ENCODE results near the gene FAM180B.

The FAM180B gene

DNA sequence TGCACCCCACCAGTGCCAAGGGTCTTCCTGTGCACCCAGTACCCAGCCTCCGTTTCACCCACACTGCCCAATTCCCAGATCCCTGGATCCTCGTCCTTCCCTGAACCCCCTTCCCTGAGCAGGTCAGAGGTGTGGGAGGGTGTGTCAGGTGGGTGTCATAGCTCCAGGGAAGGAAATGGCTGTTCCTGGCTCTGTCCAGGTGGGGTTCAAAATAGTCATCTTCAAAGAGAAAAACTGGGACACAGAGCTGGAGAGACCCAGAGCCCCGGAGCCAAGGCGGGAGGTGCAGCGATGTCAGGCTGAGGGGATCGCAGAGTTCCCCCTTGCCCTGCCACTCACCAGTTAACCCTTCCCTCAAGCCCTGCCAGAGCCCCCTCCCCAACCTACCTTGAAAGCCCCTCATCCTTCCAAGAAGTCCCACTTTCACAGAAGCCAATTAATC, 7.0 kb downstream of the FAM180B start:
- peak overlapping the region; percentile 97 for H2AFZ ChIP-seq (ENCODE audit: low read depth, low read length)
- H3K27me3 ChIP-seq (ENCODE audit: insufficient read depth, low read length) = no peaks in the 10 kb centered on the region
- no peaks in the 10 kb centered on the region for H3K36me3 ChIP-seq (ENCODE audit: insufficient read depth, low read length)
- peak overlapping the region; percentile 45 for H3K4me3 ChIP-seq (ENCODE audit: low read length)
- H3K9me3 ChIP-seq (ENCODE audit: low read length) = no peaks in the 10 kb centered on the region
- peaks cover 23% of the 10 kb centered on the region for H3K4me1 ChIP-seq (ENCODE audit: insufficient read depth, low read length)

DNA sequence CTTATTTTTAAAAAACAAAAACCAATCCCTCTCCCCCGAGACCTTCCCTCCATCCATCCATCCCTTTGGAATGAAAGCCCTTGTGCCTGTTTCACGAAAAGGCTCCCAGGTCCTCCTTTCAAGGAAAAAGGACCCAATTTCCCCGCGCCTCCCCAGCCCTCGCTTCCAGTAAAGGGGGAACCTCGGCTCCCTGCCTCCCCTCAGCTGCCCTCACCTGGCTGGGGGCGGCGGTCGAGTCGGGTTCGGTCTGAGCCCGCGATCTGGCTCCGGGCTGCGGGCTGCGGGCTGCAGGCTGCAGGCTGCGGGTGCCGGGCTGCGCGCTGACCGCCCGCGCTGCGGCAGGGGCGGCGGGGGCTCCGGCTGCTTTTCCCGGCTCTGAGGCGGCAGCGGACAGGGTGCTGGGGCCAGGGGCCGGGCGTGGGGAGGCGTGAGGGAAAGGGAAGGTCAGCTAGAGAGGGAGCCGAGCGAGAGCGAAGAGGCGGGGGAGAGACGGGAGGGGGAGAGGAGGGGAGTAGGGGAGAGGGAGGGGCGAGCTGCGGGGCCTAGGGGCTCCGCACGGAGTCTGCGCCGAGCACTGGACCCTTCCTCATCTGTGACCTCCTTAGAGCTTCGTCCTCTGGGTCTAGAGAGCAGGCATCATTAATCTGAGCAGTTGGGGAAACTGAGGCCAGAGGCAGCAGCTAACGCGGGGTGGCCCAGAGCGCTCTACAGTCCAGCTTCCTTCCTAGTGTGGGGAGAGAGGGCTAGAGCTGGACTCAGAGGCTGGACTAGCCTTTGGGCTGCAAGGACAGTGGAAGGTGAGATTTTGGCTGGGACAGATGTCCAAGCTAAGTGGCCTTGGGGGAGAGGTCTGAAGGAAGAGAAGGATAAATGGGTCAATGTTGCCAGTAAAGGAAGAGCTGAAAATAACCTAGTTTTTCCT, 7.7 kb downstream of the FAM180B start, which contains the start of gene C1QTNF4:
Gene C1QTNF4, minus strand, starts transcription at position 478 of the 922 bp plus-strand sequence. CDS start 3,601 bp downstream, outside the sequence.
- Histone ChIP-seq H3K27me3 (ENCODE audit: insufficient read depth, low read length) (no peaks in the 10 kb centered on the region), H3K4me3 (ENCODE audit: low read length) (peak within 1 kb of the TSS; percentile 45), H3K9me3 (ENCODE audit: low read length) (no peaks in the 10 kb centered on the region), H2AFZ (ENCODE audit: low read depth, low read length) (peak within 1 kb of the TSS; percentile 97), H3K36me3 (ENCODE audit: insufficient read depth, low read length) (no peaks in the 10 kb centered on the region), H3K4me1 (ENCODE audit: insufficient read depth, low read length) (peaks cover 23% of the 10 kb centered on the region)

DNA sequence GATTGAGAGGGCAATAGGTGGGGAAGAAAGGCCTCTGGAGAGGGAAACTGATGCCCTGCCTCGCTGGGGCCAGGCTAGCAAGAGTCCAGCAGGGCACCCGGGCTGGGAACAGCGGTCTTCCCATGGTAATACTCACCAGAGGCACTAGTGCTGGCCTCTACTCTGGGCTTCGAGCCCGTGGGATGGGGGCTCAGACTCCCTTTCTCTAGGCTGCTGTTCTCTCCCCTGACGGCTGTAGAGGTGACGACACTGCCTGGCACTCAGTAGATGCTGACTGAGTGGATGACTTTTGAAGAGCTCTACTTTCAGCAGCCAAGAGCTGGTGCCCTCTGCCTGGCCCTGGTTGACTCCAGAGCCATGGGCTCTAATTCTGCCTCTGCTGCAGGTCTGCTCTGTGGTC, 8.6 kb downstream of the FAM180B start:
- H3K4me1 ChIP-seq (ENCODE audit: insufficient read depth, low read length) = peaks cover 28% of the 10 kb centered on the region
- no peaks in the 10 kb centered on the region for H3K9me3 ChIP-seq (ENCODE audit: low read length)
- H3K36me3 ChIP-seq (ENCODE audit: insufficient read depth, low read length) = no peaks in the 10 kb centered on the region
- H3K4me3 ChIP-seq (ENCODE audit: low read length) = no peak overlapping the region
- H2AFZ ChIP-seq (ENCODE audit: low read depth, low read length) = no peak overlapping the region
- no peaks in the 10 kb centered on the region for H3K27me3 ChIP-seq (ENCODE audit: insufficient read depth, low read length)

DNA sequence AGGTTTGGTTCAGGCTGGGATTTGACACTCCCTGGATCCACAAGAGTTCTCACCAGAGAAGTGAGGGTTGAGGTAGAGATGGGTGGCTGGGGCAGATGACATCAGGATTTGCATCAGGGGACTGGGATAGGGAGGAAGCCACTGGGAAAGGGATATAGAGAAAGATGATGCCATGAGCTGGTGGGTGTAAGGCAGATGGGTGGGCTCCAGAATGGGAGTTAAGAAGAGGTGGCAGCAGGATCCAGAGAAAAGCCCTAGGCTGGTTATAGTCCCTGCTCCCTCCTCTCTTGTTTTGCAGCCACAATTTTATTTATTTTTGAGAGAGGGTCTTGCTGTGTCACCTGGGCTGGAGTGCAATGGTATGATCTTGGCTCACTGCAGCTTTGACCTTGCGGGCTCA, 9.5 kb downstream of the FAM180B start:
- Histone ChIP-seq H3K36me3 (ENCODE audit: insufficient read depth, low read length) (no peaks in the 10 kb centered on the region), H3K4me1 (ENCODE audit: insufficient read depth, low read length) (peaks cover 29% of the 10 kb centered on the region), H3K9me3 (ENCODE audit: low read length) (no peaks in the 10 kb centered on the region), H3K27me3 (ENCODE audit: insufficient read depth, low read length) (no peaks in the 10 kb centered on the region), H2AFZ (ENCODE audit: low read depth, low read length) (no peak overlapping the region), H3K4me3 (ENCODE audit: low read length) (no peak overlapping the region)

DNA sequence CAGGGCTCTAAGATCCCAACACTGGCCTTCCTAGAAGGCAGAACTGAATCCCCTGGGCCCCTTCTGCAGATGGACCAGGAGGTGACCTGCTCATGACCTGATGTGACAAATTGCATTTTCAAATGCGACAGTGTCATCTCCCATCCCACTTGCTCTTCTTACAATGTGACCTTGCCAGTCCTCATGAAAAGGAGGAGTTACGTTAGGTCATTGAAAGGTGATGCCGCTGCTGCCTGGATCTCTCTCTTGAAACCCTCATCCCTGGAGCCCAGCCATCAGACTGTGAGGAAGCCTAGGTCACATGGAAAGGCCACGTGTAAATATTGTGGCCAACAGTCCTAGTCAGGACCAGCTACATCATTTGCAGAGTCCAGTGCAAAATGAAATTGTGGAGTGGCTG, 13.4 kb downstream of the FAM180B start:
- no peaks in the 10 kb centered on the region for H3K36me3 ChIP-seq (ENCODE audit: insufficient read depth, low read length)
- H3K9me3 ChIP-seq (ENCODE audit: low read length) = no peaks in the 10 kb centered on the region
- no peak overlapping the region for H3K4me3 ChIP-seq (ENCODE audit: low read length)
- no peak overlapping the region for H2AFZ ChIP-seq (ENCODE audit: low read depth, low read length)
- H3K27me3 ChIP-seq (ENCODE audit: insufficient read depth, low read length) = no peaks in the 10 kb centered on the region
- H3K4me1 ChIP-seq (ENCODE audit: insufficient read depth, low read length) = peaks cover 6% of the 10 kb centered on the region

DNA sequence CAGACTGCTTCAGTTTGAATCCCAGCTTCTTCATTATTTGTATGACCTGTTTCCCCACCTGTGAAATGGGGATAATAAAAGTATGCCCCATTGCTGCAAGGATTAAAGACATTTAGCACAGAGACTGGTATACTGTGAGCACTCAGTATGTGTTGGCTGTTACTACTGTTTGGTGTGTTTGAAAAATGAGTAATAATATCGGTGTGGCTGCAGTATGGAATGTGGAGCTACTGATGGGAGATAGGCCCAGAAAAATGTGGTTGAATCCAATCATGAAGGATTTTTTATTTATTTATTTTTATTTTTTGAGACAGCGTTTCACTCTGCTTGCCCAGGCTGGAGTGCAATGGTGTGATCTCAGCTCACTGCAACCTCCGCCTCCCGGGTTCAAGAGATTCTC, 16.8 kb downstream of the FAM180B start:
- Histone ChIP-seq H3K36me3 (ENCODE audit: insufficient read depth, low read length) (no peaks in the 10 kb centered on the region), H3K27me3 (ENCODE audit: insufficient read depth, low read length) (no peaks in the 10 kb centered on the region), H2AFZ (ENCODE audit: low read depth, low read length) (no peak overlapping the region), H3K9me3 (ENCODE audit: low read length) (no peaks in the 10 kb centered on the region), H3K4me3 (ENCODE audit: low read length) (no peak overlapping the region), H3K4me1 (ENCODE audit: insufficient read depth, low read length) (peaks cover 6% of the 10 kb centered on the region)

DNA sequence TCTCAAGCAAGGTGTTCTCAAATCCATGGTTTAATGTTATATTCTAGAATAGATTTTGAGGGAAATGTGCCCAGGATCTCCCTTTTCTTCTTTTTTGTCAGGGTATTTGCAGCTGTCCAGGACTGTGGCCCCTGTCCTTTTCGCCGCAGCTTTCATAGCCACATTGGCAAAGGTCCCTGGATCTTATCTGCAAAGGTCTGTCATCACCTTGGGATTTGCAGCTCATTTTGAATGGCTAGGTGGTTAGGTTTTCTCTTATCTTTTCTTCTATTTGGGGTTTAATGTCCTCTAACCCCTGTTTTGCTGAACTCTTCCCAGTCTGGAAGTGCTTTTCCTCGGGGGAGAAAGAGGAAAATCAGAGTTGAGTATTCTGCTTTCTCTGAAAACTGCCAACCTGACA, 19.4 kb downstream of the FAM180B start:
- Histone ChIP-seq H3K4me3 (ENCODE audit: low read length) (no peak overlapping the region), H3K9me3 (ENCODE audit: low read length) (no peaks in the 10 kb centered on the region), H3K4me1 (ENCODE audit: insufficient read depth, low read length) (no peaks in the 10 kb centered on the region), H2AFZ (ENCODE audit: low read depth, low read length) (no peak overlapping the region), H3K27me3 (ENCODE audit: insufficient read depth, low read length) (no peaks in the 10 kb centered on the region), H3K36me3 (ENCODE audit: insufficient read depth, low read length) (no peaks in the 10 kb centered on the region)

DNA sequence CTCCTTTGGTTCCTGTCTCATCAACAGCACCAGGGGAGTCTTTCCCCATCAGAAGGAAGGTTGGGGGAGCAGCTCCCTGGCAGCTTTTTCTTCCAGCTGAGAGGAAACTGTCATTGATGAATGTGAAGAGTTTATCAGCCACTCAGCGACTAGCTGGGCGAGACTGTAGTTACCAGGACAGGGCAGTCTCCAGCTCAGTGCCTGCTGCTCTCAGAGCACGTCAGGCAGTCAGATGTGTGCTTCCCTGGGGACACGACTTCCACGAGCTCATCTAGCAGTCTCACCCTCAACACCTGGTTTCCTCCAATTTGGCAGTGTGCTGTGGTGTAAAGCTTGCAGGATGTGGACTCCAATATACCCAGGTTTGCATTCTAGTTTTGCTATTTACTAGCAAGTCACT, 20.3 kb downstream of the FAM180B start:
- H3K36me3 ChIP-seq (ENCODE audit: insufficient read depth, low read length) = peaks cover 5% of the 10 kb centered on the region

DNA sequence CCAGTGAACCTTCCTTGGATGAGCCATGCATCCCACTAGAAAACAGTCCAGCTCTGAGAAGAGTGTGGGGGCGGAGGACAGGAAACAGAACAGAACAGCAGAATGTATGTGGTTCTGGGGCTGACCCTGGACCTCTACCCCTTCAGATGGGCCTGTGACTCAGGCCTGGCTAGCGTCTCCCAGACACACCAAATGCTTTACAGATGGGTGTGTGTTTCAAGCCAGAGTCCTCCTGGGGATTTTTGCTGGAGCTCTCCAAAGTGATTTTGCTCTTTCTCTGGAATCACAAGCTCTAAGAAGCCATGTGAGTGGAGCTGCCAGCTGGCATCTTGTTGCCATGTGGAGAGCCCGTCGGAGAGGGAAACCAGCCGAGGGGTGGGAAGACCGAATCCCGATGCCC, 20.9 kb downstream of the FAM180B start:
- H2AFZ ChIP-seq (ENCODE audit: low read depth, low read length) = no peak overlapping the region
- H3K36me3 ChIP-seq (ENCODE audit: insufficient read depth, low read length) = peaks cover 5% of the 10 kb centered on the region
- no peaks in the 10 kb centered on the region for H3K4me1 ChIP-seq (ENCODE audit: insufficient read depth, low read length)
- no peak overlapping the region for H3K4me3 ChIP-seq (ENCODE audit: low read length)
- H3K27me3 ChIP-seq (ENCODE audit: insufficient read depth, low read length) = no peaks in the 10 kb centered on the region
- no peaks in the 10 kb centered on the region for H3K9me3 ChIP-seq (ENCODE audit: low read length)

More for the DNA sequence above, 20.3 kb downstream of the FAM180B start:
- no peaks in the 10 kb centered on the region for H3K9me3 ChIP-seq (ENCODE audit: low read length)
- H3K27me3 ChIP-seq (ENCODE audit: insufficient read depth, low read length) = no peaks in the 10 kb centered on the region
- no peak overlapping the region for H2AFZ ChIP-seq (ENCODE audit: low read depth, low read length)
- no peaks in the 10 kb centered on the region for H3K4me1 ChIP-seq (ENCODE audit: insufficient read depth, low read length)
- H3K4me3 ChIP-seq (ENCODE audit: low read length) = no peak overlapping the region

DNA sequence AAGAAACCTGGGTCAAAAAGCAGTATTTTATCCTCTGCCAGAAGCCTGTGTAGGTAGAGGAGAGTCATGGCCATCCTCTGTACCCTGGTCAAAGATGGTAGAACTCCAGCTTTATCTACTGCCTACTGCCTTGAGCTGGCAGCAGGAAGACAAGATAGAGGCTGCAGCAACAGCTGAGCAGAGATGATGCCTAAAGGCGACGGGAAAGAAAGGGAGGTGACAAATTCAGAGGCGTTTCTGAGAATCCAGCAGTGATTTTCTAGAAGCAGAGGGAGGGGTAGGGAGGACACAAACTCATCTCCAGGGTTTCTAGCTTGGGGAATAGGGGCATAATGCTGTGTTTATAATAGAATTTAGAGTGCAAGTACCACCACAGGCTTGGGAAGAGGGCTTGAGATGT, 23.2 kb downstream of the FAM180B start:
- H3K36me3 ChIP-seq (ENCODE audit: insufficient read depth, low read length) = peaks cover 5% of the 10 kb centered on the region

DNA sequence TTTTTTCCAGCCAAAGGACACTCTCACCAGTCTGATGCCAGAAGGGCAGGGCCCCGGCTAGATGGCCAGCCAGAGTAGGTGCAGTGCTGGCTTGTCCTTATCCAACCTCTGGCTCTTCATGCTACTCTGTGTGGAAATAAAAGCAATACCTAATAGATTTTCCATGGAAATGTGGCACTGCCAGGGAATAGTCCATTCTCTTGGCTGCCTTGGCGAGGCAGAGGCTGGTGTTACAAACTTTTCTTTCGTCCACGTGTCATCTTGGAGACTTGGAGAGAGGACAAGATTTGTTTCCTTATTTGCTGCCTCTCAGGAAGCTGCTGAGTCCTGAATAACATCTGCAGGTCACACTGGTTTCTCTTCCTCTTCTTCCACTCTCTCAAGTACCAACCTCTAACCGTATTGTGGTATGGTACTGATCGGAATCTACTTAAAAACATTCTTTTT, 24.9 kb downstream of the FAM180B start:
- no peaks in the 10 kb centered on the region for H3K27me3 ChIP-seq (ENCODE audit: insufficient read depth, low read length)
- peaks cover 9% of the 10 kb centered on the region for H3K36me3 ChIP-seq (ENCODE audit: insufficient read depth, low read length)
- no peak overlapping the region for H2AFZ ChIP-seq (ENCODE audit: low read depth, low read length)
- H3K4me3 ChIP-seq (ENCODE audit: low read length) = no peak overlapping the region
- H3K4me1 ChIP-seq (ENCODE audit: insufficient read depth, low read length) = no peaks in the 10 kb centered on the region
- no peaks in the 10 kb centered on the region for H3K9me3 ChIP-seq (ENCODE audit: low read length)

More for the DNA sequence above, 23.2 kb downstream of the FAM180B start:
- Histone ChIP-seq H3K4me1 (ENCODE audit: insufficient read depth, low read length) (no peaks in the 10 kb centered on the region), H3K9me3 (ENCODE audit: low read length) (no peaks in the 10 kb centered on the region), H3K4me3 (ENCODE audit: low read length) (no peak overlapping the region), H2AFZ (ENCODE audit: low read depth, low read length) (no peak overlapping the region), H3K27me3 (ENCODE audit: insufficient read depth, low read length) (no peaks in the 10 kb centered on the region)

DNA sequence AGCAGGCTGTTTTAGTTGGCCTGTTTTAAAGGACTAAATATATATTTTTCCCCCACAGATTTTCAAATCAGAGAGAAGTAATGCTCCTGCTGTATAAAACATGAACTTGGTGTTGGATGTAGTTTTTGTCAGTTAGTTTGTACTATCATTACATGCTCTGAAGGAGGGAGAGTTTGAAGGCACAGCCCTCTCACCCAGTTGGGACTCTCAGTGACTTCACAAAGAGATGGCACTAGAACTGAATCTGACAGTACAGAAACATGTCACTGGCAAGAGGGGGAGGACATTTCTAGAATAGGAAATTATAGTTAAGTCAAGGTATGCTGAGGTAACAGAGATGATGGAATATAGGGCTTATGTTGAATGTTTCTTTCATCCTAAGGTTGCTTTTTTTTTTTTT, 28.8 kb downstream of the FAM180B start:
- Histone ChIP-seq H3K36me3 (ENCODE audit: insufficient read depth, low read length) (peaks cover 21% of the 10 kb centered on the region), H3K4me1 (ENCODE audit: insufficient read depth, low read length) (no peaks in the 10 kb centered on the region), H3K4me3 (ENCODE audit: low read length) (no peak overlapping the region), H3K27me3 (ENCODE audit: insufficient read depth, low read length) (no peaks in the 10 kb centered on the region), H2AFZ (ENCODE audit: low read depth, low read length) (no peak overlapping the region), H3K9me3 (ENCODE audit: low read length) (no peaks in the 10 kb centered on the region)

DNA sequence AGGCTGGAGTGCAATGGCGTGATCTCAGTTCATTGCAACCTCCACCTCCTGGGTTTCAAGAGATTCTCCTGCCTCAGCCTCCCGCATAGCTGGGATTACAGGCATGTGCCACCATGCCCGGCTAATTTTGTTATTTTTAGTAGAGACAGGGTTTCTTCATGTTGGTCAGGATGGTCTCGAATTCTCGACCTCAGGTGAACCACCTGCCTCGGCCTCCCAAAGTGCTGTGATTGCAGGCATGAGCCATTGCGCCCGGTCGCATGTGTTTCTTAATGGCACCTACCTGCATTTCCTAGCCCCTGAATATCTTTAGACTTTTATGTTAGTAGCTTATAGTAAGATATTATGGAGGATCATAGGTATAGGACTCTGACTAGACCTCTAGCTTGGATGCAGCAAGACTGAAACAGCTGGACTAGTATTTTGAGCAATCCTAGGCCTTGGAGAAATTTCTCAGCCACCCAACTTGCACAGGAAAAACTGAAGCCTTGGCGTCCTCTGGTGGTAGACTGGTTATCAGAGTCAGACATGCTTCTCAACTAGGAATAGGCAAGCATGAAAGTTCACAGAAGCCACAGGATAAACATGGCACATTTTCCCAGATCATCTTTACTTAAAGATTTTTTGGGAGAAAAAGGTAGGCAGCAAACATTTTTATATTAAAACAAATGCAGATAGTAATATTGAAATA, 30.4 kb downstream of the FAM180B start:
- Histone ChIP-seq H3K4me1 (ENCODE audit: insufficient read depth, low read length) (no peaks in the 10 kb centered on the region), H3K36me3 (ENCODE audit: insufficient read depth, low read length) (peaks cover 30% of the 10 kb centered on the region), H2AFZ (ENCODE audit: low read depth, low read length) (no peak overlapping the region), H3K27me3 (ENCODE audit: insufficient read depth, low read length) (no peaks in the 10 kb centered on the region), H3K9me3 (ENCODE audit: low read length) (no peaks in the 10 kb centered on the region), H3K4me3 (ENCODE audit: low read length) (no peak overlapping the region)
